ENCODE results near the gene SLC16A8.

DNA sequence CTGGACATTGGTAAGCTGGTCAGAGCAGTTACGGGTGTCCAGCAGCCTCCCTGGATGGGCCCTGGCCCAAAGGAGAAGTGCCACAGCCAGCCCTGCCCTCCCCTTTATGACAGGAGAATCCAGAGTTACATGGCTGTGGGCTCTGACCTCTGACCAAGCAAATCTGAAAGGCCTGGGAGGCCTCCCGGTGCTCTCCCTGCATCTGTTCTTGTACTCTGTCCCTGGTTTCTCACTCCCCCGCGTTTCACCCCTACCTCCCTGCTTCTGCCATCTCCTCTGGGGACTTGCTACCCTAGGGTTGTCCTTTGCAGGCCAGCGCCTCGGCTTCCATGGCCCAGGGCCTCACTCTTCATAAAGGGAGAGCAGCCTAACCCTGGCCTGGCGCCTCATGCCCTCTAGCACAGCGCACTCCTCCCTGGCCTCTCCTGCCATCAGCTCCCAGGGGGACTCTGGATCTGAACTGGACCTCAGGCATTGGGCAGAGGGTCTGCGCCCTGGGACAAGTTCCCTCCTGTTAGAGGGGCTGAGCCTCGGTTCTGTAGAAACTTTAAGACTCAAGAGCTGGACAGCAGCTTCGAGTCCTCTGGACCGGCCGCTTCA lies 16.1 kb downstream of the SLC16A8 start:
- TF ChIP-seq ZNF274 (IDR thresholded peaks at IDR 0.05; ENCODE audit: low read depth, low read length) (no peak), SUZ12 (IDR thresholded peaks at IDR 0.05; ENCODE audit: extremely low read depth, insufficient read depth, insufficient read length) (no peak)
